Mesothelial cell of epicardium (in vitro differentiated cells): ENCODE data around the gene DNM1L. TPM values are rescaled to one million over a fixed set of nuclear protein-coding genes. Genes with fewer than 3 reads are reported as not detected.

Experiments used
- DNase-seq, 2 experiments: peaks; one replicate each; pipeline ENCODE4 v3.0.0; 2021; ENCODE audit warnings: low spot score in 2 of 2; ENCODE audit not compliant: unreplicated experiment in 2 of 2
- H3K27ac Mint-ChIP-seq: 2 replicates; pipeline ENCODE4 v1.8.0; 2021; ENCODE audit warnings: mixed read lengths
- H3K27me3 Mint-ChIP-seq: 2 replicates; pipeline ENCODE4 v1.8.0; 2021; ENCODE audit warnings: low read depth, mixed read lengths
- H3K36me3 Mint-ChIP-seq: 2 replicates; pipeline ENCODE4 v1.8.0; 2021; ENCODE audit warnings: mixed read lengths
- H3K4me1 Mint-ChIP-seq: 2 replicates; pipeline ENCODE4 v1.8.0; 2021; ENCODE audit warnings: mixed read lengths
- H3K4me3 Mint-ChIP-seq: 2 replicates; pipeline ENCODE4 v1.8.0; 2021; ENCODE audit warnings: mild to moderate bottlenecking, moderate library complexity, mixed read lengths
- H3K9me3 Mint-ChIP-seq: 2 replicates; pipeline ENCODE4 v1.8.0; 2021; ENCODE audit warnings: mixed read lengths
- CTCF ChIP-seq: fragments of 200-600 bp; sonication (generic); IDR thresholded peaks from one replicate; pipeline ENCODE4 v1.5.0; 2021; ENCODE audit warnings: antibody characterized with exemption; ENCODE audit not compliant: unreplicated experiment
- total RNA-seq: library from RNA; stranded (reverse); gene quantifications from 3 replicates; pipeline ENCODE4 v1.2.1, GENCODE V29; 2021

DNM1L gene
- total RNA-seq, 1 donor from 2014 or later: 86.9 TPM

- peaks cover 6% of the 10 kb centered on the region for H3K9me3 Mint-ChIP-seq
- H3K4me1 Mint-ChIP-seq: peaks cover 15% of the 10 kb centered on the region
- DNase-seq: no peak
- no peaks in the 10 kb centered on the region for H3K27me3 Mint-ChIP-seq
- TF ChIP-seq CTCF: no peak
- peak overlapping the region; percentile 82 for H3K27ac Mint-ChIP-seq
- H3K4me3 Mint-ChIP-seq: no peak overlapping the region
- no peaks in the 10 kb centered on the region for H3K36me3 Mint-ChIP-seq
These were observed 101.0 kb downstream of the DNM1L start for GRCh38 chr12:32780071-32780470.

GRCh38 chr12:32783029-32783428 lies 103.9 kb downstream of the DNM1L start:
- TF ChIP-seq CTCF: no peak
- no peaks in the 10 kb centered on the region for H3K27me3 Mint-ChIP-seq
- H3K36me3 Mint-ChIP-seq: peaks cover 14% of the 10 kb centered on the region
- no peak overlapping the region for H3K4me3 Mint-ChIP-seq
- no peak overlapping the region for H3K27ac Mint-ChIP-seq
- DNase-seq: no peak
- H3K4me1 Mint-ChIP-seq: peaks cover 15% of the 10 kb centered on the region
- H3K9me3 Mint-ChIP-seq: peaks cover 10% of the 10 kb centered on the region

- Mint-ChIP-seq H3K27ac (no peak overlapping the region), H3K4me1 (peaks cover 23% of the 10 kb centered on the region), H3K36me3 (peaks cover 25% of the 10 kb centered on the region), H3K9me3 (peaks cover 11% of the 10 kb centered on the region), H3K4me3 (no peak overlapping the region), H3K27me3 (no peaks in the 10 kb centered on the region)
- no peak for DNase-seq
- TF ChIP-seq CTCF: no peak
These were observed 106.5 kb downstream of the DNM1L start for GRCh38 chr12:32785557-32785956.

- no peak for TF ChIP-seq CTCF
- H3K36me3 Mint-ChIP-seq: peaks cover 40% of the 10 kb centered on the region
- H3K4me1 Mint-ChIP-seq: peaks cover 25% of the 10 kb centered on the region
- no peak for DNase-seq
- H3K27ac Mint-ChIP-seq: no peak overlapping the region
- H3K4me3 Mint-ChIP-seq: no peak overlapping the region
- peaks cover 11% of the 10 kb centered on the region for H3K9me3 Mint-ChIP-seq
- H3K27me3 Mint-ChIP-seq: no peaks in the 10 kb centered on the region
These were observed 109.3 kb downstream of the DNM1L start for GRCh38 chr12:32788405-32788804.

GRCh38 chr12:32789446-32789845 lies 110.3 kb downstream of the DNM1L start:
- peak overlapping the region; percentile 87 for H3K27ac Mint-ChIP-seq
- no peak overlapping the region for H3K4me3 Mint-ChIP-seq
- no peak for TF ChIP-seq CTCF
- peaks cover 43% of the 10 kb centered on the region for H3K36me3 Mint-ChIP-seq
- H3K27me3 Mint-ChIP-seq: no peaks in the 10 kb centered on the region
- peaks cover 7% of the 10 kb centered on the region for H3K9me3 Mint-ChIP-seq
- H3K4me1 Mint-ChIP-seq: peaks cover 25% of the 10 kb centered on the region
- no peak for DNase-seq

GRCh38 chr12:32789916-32790315 lies 110.8 kb downstream of the DNM1L start:
- TF ChIP-seq CTCF: no peak
- peaks cover 44% of the 10 kb centered on the region for H3K36me3 Mint-ChIP-seq
- no peak overlapping the region for H3K4me3 Mint-ChIP-seq
- H3K27ac Mint-ChIP-seq: peak overlapping the region; percentile 28
- H3K9me3 Mint-ChIP-seq: peaks cover 5% of the 10 kb centered on the region
- H3K27me3 Mint-ChIP-seq: no peaks in the 10 kb centered on the region
- peaks cover 25% of the 10 kb centered on the region for H3K4me1 Mint-ChIP-seq
- DNase-seq: no peak
